Endometrium (tissue), 2 donors: ENCODE measurements around the gene TAF1C.
"Not testable (repeated sequence)": the region's sequence is repeated elsewhere in the genome, so short reads cannot be mapped to it uniquely, and the experiment has no call there.

Experiments used
- FAIRE-seq: peaks from 2 replicates; lab custom pipeline; 2012; peaks lifted over from hg19 to GRCh38; lab: Jason Lieb, UNC
- donor health status: control.
- donor health status: control.

TAF1C gene

DNA sequence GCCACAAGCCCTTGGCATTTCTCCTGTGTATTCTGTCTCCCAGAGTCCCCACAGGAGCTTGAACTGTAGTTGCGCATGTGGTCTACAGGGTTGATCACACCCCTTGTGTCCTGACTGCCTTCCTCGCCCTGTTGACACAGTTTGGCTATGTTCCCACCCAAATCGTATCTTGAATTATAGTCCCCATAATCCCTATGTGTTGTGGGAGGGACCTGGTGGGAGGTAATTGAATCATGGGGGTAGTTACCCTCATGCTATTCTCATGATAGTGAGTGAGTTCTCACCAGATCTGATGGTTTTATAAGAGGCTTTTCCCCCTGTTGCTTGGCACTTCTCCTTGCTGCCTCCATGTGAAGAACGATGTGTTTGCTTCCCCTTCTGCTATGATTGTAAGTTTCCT lies 25.3 kb upstream of the TAF1C start:
- FAIRE-seq: no peak

DNA sequence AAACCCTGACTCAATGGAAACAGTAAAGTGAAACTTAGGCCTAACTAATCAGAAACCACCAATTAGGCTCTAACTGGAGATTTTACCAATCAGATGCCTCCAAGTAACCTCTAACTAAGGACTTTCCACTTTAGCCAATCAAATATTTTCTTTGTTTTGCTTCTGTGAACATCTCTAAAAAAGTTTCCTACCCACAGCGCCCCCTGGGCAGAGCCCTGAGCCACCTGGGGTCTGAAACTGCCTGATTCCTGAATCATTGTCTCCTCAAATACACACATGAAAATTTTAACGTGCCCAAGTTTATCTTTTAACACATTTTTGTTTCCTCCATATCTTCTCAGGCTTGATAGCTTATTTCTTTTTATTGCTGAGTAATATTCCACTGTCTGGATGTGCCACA lies 23.1 kb upstream of the TAF1C start:
- FAIRE-seq: no peak

- FAIRE-seq: no peak
Observed at GRCh38 chr16:84207879-84208278, 21.0 kb upstream of the TAF1C start.

DNA sequence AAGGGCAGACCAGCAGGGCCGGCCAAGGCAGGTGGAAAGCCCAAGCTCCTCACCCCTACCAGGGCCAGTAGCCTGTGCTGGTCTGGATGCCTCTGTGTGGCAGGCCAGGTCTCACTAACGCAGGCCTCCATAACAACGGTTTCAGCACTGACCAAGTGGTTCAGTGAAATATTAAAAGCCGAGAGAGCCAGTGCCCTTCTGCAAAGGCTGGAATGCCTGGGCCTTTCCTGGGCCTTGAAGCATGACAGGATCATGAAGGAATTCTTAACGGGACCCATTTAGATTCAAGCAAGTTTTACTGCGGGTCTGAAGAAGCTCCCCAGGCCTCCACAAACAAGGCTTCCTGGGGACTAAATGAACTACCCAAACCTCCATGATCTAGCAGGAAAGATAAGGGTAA lies 20.4 kb upstream of the TAF1C start:
- no peak for FAIRE-seq

GRCh38 chr16:84205976-84206691 lies 19.3 kb upstream of the TAF1C start:
- no peak for FAIRE-seq

DNA sequence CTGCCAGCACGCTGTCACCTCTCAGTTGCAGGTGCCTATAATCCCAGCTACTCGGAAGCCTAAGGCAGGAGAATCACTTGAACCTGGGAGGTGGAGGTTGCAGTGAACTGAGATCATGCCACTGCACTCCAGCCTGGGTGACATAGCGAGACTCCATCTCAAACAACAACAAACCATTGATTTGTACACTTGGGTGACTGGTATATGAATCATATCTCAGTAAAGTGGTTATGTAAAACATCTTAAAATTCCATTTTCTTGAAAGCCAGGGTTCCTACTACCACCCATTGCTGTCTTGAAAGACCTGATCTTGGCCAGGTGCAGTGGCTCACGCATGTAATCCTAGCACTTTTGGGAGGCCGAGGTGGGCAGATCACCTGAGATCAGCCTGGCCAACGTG lies 18.3 kb upstream of the TAF1C start:
- FAIRE-seq: not testable (repeated sequence)

DNA sequence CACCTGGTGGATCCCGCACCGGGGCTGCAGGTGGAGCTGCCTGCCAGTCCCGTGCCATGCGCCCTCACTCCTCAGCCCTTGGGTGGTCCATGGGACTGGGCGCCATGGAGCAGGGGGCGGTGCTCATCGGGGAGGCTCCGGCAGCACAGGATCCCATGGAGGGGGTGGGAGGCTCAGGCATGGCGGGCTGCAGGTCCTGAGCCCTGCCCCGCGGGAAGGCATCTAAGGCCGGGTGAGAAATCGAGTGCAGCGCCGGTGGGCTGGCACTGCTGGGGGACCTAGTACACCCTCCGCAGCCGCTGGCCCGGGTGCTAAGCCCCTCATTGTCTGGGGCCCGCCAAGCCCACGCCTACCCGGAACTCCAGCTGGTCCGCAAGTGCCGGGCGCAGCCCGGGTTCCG lies 17.7 kb upstream of the TAF1C start:
- FAIRE-seq: not testable (repeated sequence)

DNA sequence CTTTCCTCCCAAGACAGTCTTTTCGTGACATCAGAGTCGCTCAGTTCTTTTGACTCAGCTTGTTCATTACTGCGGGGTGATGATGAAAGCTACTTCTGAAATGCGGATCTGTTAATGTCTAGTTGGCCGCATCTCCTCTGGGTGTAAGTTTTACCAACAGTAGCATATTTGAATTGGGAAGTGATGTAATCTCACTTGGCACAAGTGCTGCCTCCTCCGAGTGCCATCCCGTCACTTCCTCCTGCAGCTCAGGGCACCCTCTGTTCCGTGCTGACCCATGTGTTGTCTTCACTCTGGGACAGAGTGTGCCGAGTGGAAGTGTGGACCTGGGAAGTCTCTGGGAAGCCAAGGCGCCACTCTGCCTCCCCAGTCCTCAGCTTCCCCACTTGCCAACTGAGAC lies 13.0 kb upstream of the TAF1C start:
- no peak for FAIRE-seq

DNA sequence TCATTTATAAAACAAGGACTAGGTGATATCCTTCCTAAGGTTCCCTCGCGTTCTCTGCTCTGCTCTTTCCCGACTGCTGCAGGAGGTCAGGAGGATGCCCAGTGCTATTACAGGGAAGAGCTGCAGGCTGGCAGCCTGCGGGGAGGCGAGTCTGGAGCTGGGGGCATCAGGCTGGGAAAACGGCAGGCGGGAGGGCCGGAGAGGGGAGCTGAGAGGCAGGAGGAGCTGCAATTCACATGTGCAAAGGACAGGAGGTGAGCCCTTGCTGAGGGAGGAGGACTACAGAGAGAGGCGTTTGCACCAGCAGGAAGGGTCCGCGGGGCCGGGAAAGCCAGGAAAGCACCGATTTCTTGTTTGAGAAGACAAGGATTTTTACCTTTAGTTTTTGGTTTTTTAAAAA lies 12.2 kb upstream of the TAF1C start:
- no peak for FAIRE-seq

DNA sequence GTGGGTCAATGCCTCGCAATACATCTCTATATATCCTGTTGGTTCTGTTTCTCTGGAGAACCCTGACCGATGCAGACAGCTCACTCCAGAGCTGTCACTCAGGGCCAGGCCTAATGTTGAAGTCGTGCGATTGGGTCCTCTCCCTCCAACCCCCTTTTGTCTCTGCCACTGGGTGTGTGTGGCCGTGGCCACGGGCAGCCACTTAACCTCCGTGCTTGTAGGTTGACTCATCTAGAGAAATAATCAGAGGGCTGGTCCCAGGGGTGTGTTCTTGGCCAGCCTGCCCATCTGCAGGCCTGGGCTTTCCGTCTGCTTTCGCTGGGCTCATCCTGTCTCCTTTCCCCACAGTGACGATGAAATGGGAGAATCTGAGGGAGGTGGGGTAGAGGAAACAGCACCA lies 11.5 kb upstream of the TAF1C start:
- no peak for FAIRE-seq

DNA sequence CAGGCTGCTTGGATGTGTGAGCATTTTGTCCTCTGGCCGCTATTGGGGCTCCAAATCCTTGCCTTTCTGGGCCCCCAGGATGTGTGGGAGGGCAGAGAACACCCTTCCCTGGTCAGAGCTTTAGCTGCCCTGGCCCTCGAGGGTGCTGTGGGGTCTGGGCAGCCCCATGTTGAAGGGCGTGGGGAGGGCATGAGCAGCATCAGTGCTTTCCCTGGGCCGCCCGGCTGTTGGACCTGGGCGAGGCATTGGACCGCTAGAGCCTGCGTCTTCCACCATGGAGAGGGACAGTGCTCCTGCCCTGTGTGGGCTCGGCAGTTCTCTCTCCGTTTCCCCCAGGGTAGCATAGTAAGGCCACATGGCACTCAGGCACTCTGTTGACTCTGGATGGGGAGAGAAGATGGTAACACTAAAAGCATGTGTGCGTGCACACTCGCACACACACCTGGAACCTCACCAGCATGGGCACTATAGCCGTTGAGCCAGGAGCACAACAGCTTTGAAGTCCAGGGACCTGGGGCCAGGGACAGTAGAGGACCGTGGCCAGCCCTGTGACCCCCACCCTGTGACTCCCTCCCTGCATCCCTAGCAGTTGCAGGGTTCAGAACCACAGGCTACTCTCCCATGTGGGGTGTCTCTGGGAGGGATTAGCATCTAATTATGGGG lies 10.7 kb upstream of the TAF1C start:
- no peak for FAIRE-seq

DNA sequence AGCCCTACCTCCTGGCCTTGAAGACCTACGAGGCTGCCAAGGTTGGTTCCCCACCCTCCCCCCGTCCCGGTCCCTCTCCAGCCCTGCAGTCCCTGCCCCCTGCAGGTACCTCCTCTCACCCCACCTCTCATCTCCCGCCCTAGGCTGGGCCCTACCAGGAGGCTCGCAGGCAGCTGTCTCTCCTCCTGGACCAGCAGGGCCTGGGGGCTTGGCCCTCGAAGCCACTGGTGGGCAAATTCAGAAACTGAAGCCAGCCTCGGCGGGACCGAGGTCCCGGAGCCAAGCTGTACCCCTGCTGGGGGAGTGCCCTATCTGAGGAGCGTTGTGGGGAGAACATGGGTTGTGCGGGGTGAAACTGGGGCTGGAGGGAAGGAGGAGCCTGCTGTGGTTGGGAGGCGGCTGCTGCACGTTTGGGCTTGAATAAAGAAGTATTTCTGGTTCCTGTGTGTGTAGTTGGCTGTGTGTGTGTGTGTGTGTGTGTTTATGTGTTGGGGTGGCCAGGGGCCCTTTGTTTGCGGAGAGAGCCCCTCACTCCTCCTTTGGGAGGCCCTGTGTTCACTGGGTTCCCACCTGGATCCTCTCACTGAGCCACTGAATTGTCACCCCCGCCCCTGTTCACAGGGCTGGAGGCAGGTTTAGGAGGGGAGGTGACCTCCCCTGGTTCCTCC lies 10.0 kb upstream of the TAF1C start:
- no peak for FAIRE-seq

GRCh38 chr16:84196101-84196500 lies 9.2 kb upstream of the TAF1C start:
- no peak for FAIRE-seq

DNA sequence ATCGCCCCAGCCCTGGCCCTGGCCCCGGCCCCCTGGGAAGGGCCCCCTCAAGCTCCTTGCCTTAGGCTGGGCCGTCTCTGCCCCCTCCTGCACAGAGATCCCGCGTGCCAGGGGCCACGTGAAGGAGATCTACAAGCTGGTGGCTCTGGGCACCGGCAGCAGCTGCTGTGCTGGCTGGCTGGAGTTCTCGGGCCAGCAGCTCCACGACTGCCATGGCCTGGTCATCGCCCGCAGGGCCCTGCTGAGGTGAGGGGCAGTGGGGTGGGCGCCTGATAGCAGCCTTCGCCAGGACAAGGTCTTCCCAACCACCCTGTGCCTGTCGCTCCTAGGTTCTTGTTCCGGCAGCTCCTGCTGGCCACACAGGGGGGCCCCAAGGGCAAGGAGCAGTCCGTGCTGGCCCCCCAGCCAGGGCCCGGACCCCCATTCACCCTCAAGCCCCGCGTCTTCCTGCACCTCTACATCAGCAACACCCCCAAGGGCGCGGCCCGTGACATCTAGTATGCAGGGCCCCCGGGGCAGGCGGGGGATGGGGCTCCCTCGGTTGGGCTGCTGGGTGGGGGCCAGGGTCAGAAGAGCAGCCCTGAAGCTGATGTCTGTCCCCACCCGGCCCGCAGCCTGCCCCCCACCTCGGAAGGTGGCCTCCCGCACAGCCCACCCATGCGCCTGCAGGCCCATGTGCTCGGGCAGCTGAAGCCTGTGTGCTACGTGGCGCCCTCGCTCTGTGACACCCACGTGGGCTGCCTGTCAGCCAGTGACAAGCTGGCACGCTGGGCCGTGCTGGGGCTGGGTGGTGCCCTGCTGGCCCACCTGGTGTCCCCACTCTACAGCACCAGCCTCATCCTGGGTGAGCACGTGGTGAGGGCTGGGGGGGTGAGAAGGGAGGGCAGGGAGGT lies 8.6 kb upstream of the TAF1C start:
- no peak for FAIRE-seq

- no peak for FAIRE-seq
Observed at GRCh38 chr16:84194470-84195200, 7.8 kb upstream of the TAF1C start.

DNA sequence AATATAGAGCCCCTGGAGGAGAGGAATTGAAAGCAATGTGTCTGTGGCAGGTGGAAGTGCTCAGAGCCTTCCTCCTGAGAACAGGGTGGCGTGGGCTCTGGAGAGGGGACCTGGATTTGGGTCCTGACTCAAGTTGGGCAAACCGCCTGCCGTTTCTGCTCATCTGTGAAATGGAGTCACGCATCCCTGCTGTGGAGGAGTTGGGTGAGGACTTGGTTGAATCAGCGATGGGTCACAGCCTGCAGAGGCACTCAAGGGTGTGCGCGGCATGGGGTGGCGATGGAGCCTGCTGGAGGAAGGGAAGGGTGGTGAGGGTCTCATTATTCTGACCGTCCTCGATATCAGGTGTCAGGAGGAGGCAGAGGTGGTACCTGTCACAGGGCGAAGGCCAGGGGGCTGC lies 7.2 kb upstream of the TAF1C start:
- FAIRE-seq: no peak

DNA sequence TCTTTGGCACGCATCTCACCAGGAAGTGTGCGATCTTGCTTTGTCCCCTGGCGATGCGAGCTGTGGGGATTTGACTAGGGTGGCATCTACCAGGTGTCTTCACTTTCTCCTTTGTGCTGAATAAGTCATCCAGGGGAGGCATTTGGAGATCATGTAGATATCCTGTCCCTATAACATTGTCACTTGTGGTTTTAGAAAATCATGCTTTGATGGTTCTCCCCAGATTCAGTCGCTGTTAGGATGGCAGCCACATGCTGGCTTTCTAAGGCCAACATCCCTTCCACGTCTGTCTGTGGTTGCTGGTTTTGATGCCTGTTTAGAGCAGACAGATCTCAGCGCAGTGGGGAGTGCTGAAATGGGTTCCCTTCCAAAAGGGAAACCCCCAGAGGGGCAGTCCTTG lies 6.6 kb upstream of the TAF1C start:
- no peak for FAIRE-seq

- FAIRE-seq: no peak
Observed at GRCh38 chr16:84191466-84191865, 4.6 kb upstream of the TAF1C start.

GRCh38 chr16:84190731-84191388 lies 4.0 kb upstream of the TAF1C start, which contains the start of gene ADAD2:
ADAD2 (plus strand) TSS chr16:84191157; CDS start chr16:84191231, 74 bp downstream.
- no peak for FAIRE-seq

DNA sequence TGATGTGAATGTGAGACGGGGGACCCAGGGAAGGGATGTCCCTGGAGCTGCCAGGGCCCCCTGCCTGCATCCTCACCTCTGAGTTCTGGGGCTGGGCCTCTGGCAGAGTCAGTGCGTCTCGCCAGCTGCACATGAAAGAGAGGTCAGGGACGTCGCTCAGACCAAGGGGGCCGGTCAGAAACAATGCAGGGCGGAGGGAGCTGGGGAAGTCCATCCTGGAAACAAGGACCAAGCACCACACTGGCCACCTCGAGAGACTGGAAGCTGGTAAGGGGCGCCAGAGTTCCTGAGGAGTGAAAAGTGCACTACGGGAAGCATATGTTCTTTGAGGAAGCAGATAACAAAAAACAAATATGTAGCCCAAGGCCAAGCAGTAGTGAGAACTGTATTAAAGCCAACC lies 2.1 kb downstream of the TAF1C start:
- no peak for FAIRE-seq

- FAIRE-seq: no peak
Observed at GRCh38 chr16:84183911-84184591, 2.8 kb downstream of the TAF1C start.
